ENCODE data around the gene ATP5MK.

DNA sequence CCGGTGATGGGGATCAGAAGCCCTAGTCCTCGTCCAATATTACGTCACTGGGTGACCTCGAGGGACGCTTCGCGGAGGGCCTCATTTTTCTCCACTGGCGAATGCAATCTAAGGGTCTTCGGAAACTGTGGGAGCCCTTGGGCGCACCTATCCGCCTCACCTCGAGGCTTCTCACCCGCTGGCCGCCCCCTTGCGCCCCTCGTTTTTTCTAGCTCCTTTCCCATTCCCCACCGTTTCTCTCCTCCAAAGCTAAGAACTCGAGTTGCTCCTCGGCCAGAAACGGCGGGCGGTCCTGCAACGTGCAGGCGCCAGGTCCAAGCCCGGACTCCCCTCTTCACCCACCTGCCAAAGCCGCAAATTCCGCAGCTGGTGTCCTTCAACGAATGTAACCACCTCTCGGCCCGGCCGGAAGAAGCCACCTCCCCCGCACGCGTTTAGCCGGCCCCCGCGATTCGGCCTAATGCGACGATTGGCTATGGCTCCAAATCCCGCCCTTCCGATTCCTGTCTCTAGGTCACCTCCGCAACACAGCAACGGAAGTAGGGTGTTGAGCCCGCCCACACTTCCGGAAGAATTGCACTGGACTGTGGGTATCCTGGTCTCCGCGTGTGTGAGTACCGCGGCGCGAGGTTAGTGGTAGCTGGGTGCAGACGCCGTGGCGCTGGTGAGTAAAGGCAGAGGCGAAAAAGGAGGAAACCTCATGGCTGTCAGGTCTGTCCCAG lies at the start of gene ATP5MK, which contains the start of gene PDCD11:
- TF ChIP-seq YY1 (IDR thresholded peaks at IDR 0.05; ENCODE audit: insufficient read depth, insufficient read length) (no peak), SUZ12 (IDR thresholded peaks at IDR 0.05; ENCODE audit: extremely low read depth, insufficient read depth, insufficient read length) (no peak)
